Neutrophil (primary cell): ENCODE results near the gene KRTAP19-4.

Experiments used
- H3K27ac ChIP-seq: fragments of 200-600 bp; sonication (generic); 2 replicates; pipeline ENCODE4 v1.5.1; 2016; ENCODE audit warnings: mild to moderate bottlenecking, moderate library complexity
- H3K27me3 ChIP-seq: fragments of 200-600 bp; sonication (generic); 2 replicates; pipeline ENCODE4 v1.6.0; 2016; ENCODE audit warnings: mild to moderate bottlenecking
- H3K36me3 ChIP-seq: fragments of 200-600 bp; sonication (generic); 2 replicates; pipeline ENCODE4 v1.5.1; 2017
- H3K4me1 ChIP-seq, 2 experiments: fragments of 200-600 bp in 1 of 2; sonication (generic) in 1 of 2; 1 replicate in 1 of 2; 2 replicates in 1 of 2; pipeline versions ENCODE4 v1.5.1 to v1.6.1; 2013 to 2016; ENCODE audit warnings: low read depth in 1 of 2, low read length in 1 of 2, mild to moderate bottlenecking in 1 of 2, moderate library complexity in 1 of 2; ENCODE audit not compliant: control insufficient read depth in 1 of 2, insufficient read depth in 1 of 2
- H3K4me3 ChIP-seq, 2 experiments: fragments of 200-600 bp in 1 of 2; sonication (generic) in 1 of 2; 1 replicate in 1 of 2; 2 replicates in 1 of 2; pipeline ENCODE4 v1.5.1; 2013 to 2016; ENCODE audit warnings: low read depth in 1 of 2, low read length in 1 of 2, mild to moderate bottlenecking in 1 of 2, moderate library complexity in 1 of 2
- H3K9me3 ChIP-seq: fragments of 200-600 bp; sonication (generic); 2 replicates; pipeline ENCODE4 v1.5.1; 2016
- CTCF ChIP-seq: fragments of 200-600 bp; sonication (generic); IDR thresholded peaks from 2 replicates; pipeline ENCODE4 v1.5.1; 2016; ENCODE audit warnings: antibody characterized with exemption

KRTAP19-4 gene

GRCh38 chr21:30447056-30447455, 49.9 kb downstream of the KRTAP19-4 start:
- Histone ChIP-seq H3K4me1 (no peaks in the 10 kb centered on the region), H3K36me3 (no peaks in the 10 kb centered on the region)
- no peak for TF ChIP-seq CTCF

More at GRCh38 chr21:30447056-30447455, 49.9 kb downstream of the KRTAP19-4 start:
- H3K27me3 ChIP-seq = no peaks in the 10 kb centered on the region
- H3K27ac ChIP-seq = no peak overlapping the region
- no peak overlapping the region for H3K4me3 ChIP-seq
- H3K9me3 ChIP-seq = no peaks in the 10 kb centered on the region
